ENCODE measurements around the gene ARPC1A.
"Not testable (repeated sequence)": the region's sequence is repeated elsewhere in the genome, so short reads cannot be mapped to it uniquely, and the experiment has no call there.

Gene ARPC1A

GRCh38 chr7:99410635-99411034 is 84.9 kb downstream of the ARPC1A start:
- DNase-seq: no peak

- not testable (repeated sequence) for DNase-seq
These were observed 89.9 kb downstream of the ARPC1A start for GRCh38 chr7:99415513-99416127.
